ENCODE results near the gene RREB1.

The RREB1 gene

DNA sequence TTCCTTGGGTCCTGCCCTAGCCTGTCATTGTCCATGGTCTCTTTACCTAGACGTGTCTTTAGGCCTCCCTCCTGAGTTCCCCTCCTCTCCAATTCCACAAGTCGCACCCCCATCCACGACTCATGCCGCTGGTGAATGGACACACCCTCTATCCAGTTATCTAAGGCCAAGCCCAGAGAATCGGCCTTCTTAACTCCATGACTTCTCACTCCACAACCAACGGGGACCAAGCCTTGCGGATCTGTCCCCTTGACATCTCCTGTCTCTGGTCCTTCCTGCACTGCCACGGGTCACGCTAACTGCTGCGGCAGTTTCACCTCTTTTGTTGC, 7.0 kb upstream of the RREB1 start:
- no peak for DNase-seq

DNA sequence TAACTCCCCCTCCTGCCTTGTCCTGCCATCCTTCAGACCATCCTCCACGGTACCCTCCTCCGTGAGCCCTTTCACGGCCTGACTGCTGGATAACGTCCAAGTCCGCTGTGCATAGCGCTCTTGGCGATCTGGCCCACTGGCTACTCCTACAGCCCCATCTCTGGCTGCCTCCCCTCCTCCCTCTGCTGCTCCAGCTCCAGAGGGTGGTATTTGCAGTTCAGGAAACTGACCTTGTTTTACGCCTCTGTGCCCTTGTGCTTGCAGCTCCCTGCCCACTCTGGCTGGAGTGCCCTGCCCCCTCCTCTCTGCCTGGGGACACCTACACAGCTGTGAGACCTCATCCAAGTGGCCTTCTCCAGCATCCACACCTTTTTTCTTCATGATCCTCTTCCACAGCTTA, 6.5 kb upstream of the RREB1 start:
- DNase-seq = no peak

DNA sequence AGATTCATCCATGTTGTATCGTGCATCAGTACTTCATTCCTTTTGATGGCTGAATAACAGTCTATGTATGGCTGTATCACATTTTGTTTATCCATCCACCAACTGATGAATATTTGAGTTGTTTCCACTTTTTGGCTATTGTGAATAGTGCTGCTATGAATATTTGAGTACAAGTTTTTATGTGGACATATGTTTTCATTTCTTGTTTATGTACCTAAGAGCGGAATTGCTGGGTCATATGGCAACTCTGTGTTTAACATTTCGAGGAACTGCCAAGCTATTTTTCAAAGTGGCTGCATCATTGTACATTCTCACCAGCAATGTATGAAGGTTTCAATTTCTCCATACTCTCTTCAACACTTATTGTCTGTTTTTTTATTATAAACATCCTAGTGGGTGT, 3.0 kb upstream of the RREB1 start:
- DNase-seq = no peak

DNA sequence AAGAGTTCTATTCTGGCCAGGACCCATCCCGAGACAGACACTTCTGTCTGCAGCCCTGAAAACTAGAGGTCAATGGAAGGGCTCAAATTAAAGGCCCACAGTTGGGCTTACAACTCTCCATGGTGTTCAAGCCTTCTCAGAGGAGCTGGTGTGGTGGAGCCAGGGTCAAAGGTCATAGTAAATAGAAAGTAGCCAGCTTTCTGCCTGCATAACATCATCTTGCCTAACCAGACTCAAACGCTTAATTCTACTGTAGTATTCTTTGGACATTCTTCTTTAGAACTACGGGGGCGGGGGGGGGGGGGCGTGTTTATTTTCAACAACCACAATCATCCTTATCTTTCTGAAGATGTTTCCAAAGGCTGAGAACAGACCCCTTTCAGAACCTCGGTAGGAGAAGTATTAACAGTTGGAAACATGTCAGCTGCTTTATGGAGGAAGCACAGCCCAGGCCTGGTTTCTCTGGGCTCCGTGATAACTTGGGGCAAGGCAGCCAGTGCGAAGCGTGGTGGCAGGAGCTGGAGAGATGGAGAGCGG, 1.5 kb upstream of the RREB1 start:
- no peak for DNase-seq

DNA sequence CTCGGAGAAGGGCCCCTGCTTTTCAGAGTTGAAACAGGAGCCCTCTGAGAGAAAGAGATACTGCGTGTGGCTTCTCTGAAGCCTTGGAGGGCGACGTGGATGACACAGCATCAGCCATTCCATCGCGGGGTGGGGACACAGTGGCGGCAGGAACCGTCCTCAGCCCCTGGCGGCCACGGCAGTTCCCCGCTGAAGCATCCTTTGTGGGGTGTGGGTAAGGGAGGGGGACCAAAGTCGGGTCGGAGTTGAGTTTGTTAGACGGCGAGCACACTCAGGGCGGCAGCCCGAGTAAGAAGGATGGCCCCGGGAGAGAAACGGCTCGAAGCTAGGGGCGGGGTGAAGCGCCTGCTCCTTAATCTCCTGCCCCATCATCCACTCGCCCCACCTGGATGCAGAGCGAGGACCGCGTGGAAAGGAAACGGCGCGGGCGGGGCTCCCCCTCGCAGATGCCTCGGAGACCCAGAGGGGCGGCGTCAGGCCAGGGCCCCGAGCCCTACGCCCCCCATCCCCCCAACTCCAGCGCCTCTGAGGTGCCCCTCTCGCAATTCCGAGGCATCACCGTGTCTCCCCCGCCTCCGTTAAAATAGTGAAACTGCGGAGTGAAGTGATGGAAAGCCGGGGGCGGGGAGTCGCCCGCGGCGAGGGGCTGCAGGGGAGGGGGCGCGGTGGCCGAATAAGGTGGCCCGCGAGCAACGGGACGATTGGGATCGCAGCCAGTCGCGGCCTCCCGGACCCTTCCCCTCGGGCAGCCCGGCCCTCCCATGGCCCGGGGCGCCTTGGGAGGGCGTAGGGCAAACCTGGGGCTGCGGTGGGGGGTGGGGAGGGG, 796 bp upstream of the RREB1 start:
- DNase-seq = no peak

DNA sequence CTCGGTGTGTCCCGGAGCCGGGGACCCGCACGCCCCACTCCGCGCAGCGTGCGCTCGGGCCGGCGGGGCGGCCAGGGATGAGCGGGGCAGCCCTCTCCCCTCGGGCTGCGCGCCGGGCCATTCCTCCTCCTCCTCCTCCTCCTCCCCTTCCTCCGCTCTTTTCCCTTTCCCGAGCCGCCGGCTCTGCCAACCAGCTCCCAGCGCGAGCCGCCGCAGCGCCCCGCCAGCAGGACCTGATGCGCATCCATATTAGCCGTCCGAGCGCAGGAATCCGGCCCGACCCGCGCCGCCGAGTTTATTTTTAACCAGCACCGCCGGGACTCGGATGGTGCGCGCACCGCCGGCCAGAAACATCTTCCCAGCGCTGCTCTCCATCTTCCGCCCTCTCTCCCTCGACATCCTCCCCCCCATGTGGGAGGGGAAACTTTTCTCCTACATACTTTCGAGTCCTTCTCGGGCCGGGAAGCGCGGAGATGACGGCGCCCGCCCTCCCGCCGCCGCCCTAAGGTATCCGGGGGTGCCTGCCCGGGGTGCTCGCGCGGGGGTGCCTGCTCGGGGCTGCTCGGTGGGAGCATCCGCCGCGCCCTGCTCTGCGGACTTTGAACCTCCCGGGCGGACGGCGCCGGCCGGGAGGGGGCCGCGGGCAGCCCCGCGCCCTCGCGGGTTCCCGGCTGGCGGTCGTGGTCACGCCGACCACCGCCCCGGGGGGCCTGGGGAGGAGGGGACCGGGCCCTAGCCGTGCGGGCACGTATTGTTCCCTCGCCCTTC, 619 bp downstream of the RREB1 start:
- DNase-seq = no peak

DNA sequence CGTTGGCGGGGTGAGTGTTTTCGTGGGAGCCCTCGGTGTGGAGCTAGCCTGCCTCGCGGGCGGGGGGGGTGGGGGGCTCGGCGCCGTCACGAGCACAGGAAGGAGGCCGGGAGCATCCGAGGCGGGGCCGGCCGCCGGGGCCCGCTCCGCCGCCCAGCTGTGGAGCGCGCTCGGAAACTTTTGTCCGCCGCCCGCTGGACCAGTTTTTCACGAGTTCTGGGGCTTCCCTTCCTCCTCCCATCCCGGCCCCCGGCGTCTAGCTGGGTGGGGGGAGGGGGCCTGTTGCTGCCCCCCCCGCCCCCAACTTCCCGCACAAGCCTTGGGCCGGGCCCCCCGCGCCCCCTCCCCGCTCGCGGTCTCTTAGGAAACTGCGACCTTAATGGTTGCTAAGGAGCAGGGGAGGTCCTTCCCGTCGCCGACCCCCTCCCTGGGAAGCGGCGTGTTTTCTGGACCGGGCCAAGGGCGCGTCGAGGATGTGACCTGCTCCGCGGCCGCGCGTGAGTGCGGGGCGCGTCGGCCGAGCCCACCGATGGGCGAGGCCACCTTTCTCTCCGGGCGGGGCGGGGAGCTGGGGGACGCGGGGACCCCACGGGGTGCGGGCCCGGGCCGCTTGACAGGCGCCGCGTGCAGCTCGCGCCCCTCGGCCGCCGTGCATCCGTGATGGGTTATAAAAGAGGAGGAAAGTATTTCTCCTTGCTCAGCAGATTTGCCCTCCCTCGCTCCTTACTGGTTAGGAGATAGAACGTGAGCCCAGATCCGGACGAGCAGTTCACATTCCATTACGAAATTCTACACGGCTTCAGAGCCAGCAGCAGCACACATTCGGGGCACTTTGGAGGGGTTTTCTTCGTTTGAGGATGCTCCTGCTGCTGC, 1.4 kb downstream of the RREB1 start:
- peak; percentile 12 for DNase-seq

DNA sequence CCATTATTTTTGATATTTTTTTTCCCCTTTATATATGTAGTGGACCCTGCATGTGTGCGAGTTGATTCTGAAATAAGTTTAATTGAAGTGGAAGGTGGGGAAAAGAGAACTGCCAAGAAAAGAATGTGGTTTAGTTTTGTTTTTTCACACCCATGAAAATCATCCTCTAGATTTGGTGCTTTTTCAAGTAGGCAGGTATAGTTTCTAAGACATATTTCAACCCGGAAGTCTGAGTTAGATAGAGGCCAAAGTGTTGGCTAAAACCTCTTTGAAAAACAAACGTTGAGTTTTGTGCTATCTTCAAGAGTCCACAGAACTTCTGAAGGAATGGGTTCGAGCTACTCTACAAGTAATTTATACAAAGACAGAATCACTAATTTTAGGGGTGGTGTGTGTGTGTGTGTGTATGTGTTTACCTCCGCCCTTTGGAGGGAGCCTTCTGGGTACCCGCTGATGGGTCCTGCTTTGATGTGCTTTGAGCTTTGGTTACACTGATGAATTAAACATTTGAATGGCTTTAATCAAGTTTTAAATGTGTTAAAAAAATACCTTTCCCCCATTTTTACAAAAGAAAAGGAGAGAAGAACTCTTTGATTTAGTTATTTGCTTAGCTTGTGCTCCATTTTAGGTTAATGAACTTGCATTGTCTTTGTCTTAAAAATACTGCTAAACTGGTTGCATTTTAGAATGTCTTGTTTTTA, 2.5 kb downstream of the RREB1 start:
- DNase-seq = no peak

DNA sequence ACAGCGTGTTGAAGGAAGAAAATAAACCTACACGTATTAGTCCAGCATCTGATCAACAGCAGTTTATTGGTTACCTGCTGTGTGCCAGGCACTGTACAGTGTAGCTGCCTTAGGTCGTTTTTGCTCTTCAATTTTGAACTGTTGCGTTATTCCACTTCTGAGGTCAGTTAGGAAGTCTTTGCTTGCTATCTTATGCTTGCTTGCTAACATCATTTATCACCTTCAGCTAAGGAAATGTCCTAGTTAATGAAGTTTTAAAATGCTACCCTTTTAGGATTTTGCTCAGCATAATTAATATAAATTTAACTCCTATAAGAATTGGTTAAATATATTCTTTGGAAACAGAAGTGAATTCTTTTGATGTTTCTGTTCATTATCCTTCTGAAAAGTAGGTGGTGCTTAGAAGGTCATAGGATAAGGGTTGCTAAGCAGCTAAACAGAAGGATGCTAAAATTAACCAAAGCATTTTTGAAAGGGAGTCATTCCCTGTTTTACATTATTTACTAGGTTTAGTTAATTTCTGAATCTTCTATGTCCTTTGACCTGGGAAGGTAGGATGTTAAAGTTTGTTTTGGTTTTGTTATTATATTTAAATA, 3.4 kb downstream of the RREB1 start:
- DNase-seq = no peak

DNA sequence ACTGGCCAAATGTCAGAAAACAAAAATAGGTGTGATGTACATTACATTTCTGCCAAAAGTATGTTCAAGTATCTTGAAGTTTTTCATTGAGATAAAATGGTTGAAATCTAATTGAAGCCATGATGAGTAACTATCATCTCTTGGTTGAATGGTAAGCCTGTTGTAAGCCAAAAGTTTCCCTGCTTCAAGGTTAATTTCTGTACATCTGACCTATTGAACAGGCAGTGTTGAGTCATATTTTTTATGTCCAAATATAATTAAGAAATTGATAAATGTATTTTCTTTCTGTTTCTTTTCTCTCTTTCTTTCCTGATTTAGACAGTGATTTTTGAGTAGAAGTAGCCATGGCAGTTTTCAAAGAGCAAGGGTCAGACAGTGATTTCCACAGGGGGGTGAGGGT, 4.4 kb downstream of the RREB1 start:
- DNase-seq = no peak

DNA sequence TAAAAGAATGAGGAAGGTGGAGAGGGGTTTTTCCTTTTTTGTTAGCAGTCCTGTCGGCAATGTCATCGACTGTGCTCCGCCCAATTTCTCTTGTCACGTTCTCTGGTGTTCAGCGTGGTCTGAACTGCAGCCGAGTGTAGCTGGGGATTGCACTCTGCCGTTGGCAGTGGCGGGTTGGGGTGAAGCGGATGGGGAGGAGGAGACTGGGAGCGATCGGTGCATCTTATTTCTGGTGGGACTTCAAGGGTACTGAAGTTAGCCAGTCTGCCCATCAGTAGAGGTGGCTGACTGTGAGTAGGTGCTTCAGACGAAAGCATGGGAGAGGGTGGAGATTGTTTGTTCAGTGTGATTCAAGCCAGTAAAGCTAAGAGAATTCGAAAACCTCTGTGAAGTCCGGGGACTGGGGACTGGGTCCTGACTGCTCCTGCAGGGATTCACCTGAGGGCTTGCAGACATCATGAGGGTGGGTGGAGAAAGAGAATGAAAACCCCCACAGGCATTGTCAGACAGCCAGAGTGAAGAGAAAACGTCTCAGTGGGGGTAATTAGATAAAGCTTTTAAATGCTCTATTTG, 5.1 kb downstream of the RREB1 start:
- no peak for DNase-seq

DNA sequence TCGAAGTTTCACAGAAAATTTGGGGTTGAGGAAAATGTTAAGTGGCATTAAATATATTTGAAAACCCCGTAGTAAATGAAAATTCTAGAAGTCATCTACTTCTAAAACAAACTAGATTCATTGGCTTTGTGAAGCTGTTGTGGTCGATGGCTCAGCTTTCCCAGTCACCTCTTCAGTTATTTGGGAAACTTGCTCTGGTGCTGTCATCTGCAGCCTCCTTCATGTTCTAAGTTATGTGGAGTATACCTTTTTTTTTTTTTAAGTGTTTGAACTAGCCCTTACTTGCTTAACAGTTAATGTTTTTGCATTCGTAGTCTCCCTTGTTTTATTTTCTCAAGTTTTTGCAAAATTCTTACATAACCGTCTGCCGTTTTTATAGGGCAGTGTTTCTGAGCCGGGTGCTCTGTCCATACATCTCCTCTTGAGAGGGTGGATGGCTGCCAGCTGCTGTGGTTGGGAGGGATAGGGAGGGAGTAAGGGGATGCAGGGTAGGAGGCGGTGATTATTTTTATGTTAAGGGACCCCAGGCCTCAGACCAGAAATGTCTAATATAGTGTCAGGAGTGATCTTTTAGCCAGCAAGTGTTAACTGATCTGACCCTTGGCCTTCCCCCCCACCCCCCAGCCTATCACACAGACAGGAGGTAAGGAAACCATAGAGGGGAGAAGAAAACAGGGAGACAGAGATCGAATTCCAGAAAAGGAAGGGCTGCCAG, 7.1 kb downstream of the RREB1 start:
- no peak for DNase-seq

DNA sequence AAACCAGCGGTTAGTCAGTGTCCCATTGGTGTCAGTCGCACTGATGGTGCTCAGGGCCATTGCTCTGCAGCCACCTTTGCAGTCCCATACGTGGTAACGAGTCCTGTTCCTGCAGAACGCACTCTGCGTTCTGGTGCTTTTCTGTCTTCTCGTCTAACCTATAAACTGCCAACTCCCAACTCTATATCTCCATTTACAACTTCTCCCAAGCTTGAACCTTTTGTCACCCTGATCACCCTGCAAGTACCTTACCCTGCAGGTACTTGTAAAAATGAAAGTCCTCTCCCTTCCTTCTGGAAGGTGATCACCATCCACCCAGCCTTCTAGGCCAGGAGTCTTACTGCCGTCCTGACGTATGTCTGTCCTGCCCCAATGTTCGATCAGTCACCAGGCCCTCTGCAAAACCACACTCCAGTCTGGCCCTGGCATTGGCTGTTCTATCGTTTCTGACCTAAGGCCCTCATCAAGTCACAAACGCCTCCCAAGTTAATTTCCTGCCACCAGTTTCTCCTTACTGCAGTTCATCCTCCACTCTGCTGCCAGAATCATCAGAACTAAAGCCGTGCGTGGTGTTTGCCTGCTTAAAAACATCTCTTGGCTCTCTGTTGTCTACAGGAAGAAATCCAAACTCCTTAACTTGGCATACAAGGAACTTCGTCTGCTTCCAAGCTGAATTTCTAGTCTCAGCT, 7.9 kb downstream of the RREB1 start:
- DNase-seq = no peak

DNA sequence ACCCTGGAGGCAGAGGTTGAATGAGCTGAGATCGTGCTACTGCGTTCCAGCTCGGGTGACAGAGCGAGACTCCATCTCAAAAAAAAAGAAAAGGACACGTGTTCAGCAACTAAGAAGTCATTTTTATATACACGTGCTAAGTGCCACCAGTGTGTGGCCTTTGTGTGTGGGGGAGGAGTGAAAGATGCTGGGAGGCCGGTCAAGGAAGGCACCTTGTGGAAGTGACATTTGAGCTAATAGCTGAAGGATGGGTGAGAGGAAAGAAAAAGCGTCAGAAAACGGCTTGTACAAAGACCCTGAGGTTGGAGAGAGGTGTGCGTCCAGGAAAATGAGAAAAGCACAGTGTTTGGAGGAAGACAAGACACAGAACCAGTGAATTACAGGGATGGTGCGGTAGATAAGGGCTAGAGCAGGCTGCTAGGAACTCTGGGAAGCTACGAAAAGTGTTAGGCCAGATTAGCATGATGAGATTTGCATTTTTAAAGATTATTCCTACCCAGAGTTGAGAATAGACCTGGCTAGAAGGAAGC, 11.6 kb downstream of the RREB1 start:
- no peak for DNase-seq

DNA sequence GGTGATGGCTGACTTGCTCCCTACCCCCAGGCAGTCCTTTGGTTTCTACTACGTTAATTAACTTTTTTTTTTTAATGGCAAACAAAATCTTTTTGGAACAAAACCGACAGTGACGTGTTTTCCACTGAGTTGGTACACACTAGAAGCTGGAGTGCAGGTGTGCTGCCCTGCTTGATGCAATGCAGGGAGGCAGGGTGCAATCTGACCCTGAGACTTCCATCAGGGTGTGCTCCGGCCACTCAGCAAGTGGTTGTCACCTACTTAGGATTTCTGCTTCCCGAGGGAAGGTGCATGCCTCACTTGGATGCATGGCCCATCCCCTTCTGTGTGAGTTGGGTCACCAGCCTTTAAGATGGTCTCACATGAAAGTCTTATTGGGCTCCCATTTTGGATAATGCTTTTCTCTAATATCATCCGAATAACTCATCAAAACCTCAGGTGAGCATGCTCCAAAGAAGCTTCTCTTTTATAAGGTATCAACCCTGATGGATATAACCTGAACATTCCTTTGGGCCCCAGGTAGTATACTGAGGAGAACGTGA, 14.0 kb downstream of the RREB1 start:
- DNase-seq = no peak

DNA sequence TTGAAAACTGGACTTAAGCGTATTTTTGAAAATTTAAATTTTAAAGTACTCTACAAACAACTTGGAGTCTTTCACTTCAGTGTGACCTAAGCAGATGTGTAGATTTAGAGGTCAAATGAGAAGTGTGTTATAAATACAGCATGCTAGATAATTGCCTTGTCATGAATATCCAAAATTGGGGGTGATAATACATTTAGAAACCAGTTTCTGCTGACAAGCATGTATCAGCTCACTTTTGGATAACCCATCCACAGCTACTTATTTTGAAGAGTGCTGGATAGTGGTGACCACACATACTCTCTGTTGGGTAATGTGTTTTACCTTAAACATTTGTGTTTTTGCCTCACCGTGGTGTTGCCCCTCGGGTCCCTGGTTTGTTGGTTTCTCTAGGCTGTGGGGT, 14.9 kb downstream of the RREB1 start:
- DNase-seq = no peak

DNA sequence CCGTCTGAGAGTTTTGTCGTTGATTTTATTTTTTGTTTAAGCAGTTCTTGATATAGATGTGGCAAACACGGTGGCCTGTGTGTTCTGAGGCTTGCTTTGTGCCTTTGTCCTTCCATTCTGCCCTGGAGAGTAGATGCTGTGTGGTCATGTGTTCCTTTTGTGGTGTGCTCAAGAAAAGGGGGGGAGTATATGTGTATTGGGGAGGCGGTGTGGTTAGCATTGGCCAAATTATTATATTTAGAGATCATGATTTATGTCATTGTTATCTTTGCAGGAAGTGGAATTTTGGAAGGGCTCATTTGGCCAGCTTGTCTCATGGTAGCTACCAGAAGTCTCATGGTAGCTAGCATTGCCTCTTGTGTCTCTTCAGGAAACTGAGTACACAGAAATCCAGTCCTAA, 16.4 kb downstream of the RREB1 start:
- no peak for DNase-seq

DNA sequence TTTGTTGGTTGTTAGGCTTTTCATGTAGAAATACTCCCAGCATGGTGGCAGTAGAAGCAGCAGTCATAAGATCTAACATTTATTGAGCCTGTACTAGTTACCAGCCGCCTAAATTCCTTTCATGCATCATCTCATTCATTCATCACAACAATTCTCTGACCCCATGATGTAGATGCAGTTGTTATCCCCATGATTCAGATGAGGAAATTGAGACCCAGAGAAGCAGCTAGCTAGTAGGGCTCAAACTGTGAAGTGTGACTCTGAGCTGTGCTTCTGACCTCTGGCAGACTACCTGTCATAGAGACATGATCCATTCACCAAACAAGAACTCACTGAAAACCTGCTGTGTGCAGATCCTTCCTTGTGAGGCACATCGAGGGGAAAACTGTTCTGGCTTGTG, 16.9 kb downstream of the RREB1 start:
- DNase-seq = no peak

DNA sequence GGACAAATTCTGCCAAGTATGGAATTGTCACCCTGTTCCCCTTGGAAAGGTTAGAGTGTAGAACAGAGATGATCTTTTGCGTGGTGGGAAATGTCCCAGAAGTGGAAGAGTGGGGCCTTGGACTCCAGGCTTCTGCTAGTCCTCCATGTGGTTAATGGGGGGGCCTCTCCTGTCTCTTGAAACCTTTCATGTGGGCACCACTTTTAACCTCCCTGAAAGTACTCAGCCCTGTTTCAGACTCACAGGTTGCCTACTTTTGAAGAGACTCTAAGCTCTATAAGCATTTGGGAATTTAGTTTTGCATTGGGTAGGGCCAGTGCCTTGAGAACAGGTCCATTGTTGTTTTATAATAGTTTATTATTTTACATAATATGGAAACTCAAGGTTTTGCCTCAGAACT, 17.5 kb downstream of the RREB1 start:
- no peak for DNase-seq

DNA sequence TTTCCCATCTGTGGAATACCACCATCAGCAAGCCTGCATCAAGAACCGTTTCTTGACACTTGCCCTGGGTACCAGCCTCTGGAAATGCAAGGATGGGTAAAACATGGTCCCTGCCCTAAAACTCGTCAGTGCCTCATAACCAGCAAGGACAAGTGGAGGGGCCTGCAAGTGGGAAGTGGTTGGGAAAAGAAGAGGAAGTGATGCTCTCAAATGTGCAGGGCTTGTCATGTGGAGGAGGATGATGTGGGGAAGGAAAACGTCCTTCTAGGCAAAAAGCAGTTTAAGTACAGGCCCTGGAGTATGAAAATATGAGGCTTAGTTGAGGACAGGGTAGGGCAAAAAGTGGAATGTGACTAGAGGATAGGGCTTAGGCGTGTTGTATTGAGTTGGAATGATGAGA, 19.0 kb downstream of the RREB1 start:
- DNase-seq = no peak
